Spleen (tissue), 11 donors: ENCODE measurements around the gene RBM20. TPM values are rescaled to one million over a fixed set of nuclear protein-coding genes. Genes with fewer than 3 reads are reported as not detected.
"Not testable (repeated sequence)": the region's sequence is repeated elsewhere in the genome, so short reads cannot be mapped to it uniquely, and the experiment has no call there.

Source experiments
- DNase-seq: peaks from one replicate; pipeline ENCODE4 v3.0.0-alpha.2; 2020
- H3K27ac ChIP-seq, 8 donors: fragments of 200-600 bp; sonication (generic) in 7 of 8; 1 replicate in 4 of 8; 2 replicates in 4 of 8; pipeline versions ENCODE4 v1.5.0 to v1.8.0; 2016 to 2021; ENCODE audit warnings: inconsistent platforms in 4 of 8, mild to moderate bottlenecking in 4 of 8, moderate library complexity in 1 of 8
- H3K27me3 ChIP-seq, 7 donors: fragments of 200-600 bp; sonication (generic) in 6 of 7; replicated peaks in 1 of 7; 1 replicate in 4 of 7; 2 replicates in 3 of 7; pipeline versions ENCODE4 v1.5.0 to v1.8.0; 2016 to 2021; ENCODE audit warnings: inconsistent platforms in 3 of 7, mild to moderate bottlenecking in 1 of 7
- H3K36me3 ChIP-seq, 6 donors: fragments of 200-600 bp; sonication (generic) in 5 of 6; 1 replicate in 4 of 6; 2 replicates in 2 of 6; pipeline versions ENCODE4 v1.5.0 to v1.8.0; 2016 to 2021; ENCODE audit warnings: inconsistent platforms in 2 of 6
- H3K4me1 ChIP-seq, 6 donors: fragments of 200-600 bp; sonication (generic) in 5 of 6; 1 replicate in 3 of 6; 2 replicates in 3 of 6; pipeline versions ENCODE4 v1.5.0 to v1.8.0; 2016 to 2021; ENCODE audit warnings: inconsistent platforms in 3 of 6
- H3K4me3 ChIP-seq, 8 donors: fragments of 200-600 bp; sonication (generic) in 7 of 8; 1 replicate in 4 of 8; 2 replicates in 4 of 8; pipeline versions ENCODE4 v1.5.0 to v1.8.0; 2016 to 2021; ENCODE audit warnings: inconsistent platforms in 4 of 8, mild to moderate bottlenecking in 4 of 8, moderate library complexity in 2 of 8
- H3K9me3 ChIP-seq, 8 donors: fragments of 200-600 bp; sonication (generic) in 7 of 8; 1 replicate in 4 of 8; 2 replicates in 4 of 8; pipeline versions ENCODE4 v1.5.0 to v1.8.0; 2016 to 2021; ENCODE audit warnings: inconsistent platforms in 4 of 8
- POLR2A ChIP-seq, 3 donors: fragments of 450-650 bp; IDR thresholded peaks; one replicate each; pipeline ENCODE4 v1.5.1; 2017; ENCODE audit warnings: antibody characterized with exemption in 3 of 3, mild to moderate bottlenecking in 1 of 3
- POLR2AphosphoS5 ChIP-seq, 3 donors: sonication (generic); formaldehyde crosslinking; IDR thresholded peaks; one replicate each; pipeline ENCODE4 v1.5.1; 2017; ENCODE audit warnings: antibody characterized with exemption in 3 of 3
- WGBS, 5 donors: extraction: QIAGEN DNeasy Blood & Tissue Kit in 3 of 5; methylation state at CpG; one replicate each; pipeline versions ENCODE4 v1.1.5 to v1.1.7; 2013 to 2018; 5-methylcytosine and 5-hydroxymethylcytosine counted together
- intact Hi-C: fragments of 100-400 bp; cut with DNase I; formaldehyde crosslinking; loops from one replicate; pipeline ENCODE4 v1.15.0; 2023; ENCODE audit warnings: low total_unique reads
- polyA plus RNA-seq, 3 donors: library from polyadenylated mRNA; stranded (reverse); fragments of 200-250 nt; gene quantifications; one replicate each; pipeline ENCODE4 v1.2.1, GENCODE V29; 2013
- total RNA-seq, 7 donors: library from RNA; depleted of rRNA in 3 of 7; stranded (reverse); fragments of >200 nt in 3 of 7; fragmentation: NEBNext Ultra II Directional in 4 of 7; extraction: Animal tissue kit (Norgen Biotek cat#: 25700) in 4 of 7; gene quantifications; one replicate each; pipeline versions ENCODE4 v1.1.0 to v1.2.1, GENCODE V29; 2016 to 2021
- TF ChIP-seq, protein P1 (sequence below), 11 experiments: fragments of 200-600 bp in 7 of 11; fragments of 450-650 bp in 4 of 11; sonication (generic) in 4 of 11; IDR thresholded peaks in 8 of 11; conservative IDR thresholded peaks in 3 of 11; 1 replicate in 7 of 11; 2 replicates in 4 of 11; pipeline versions ENCODE4 v1.4.0 to v1.8.0; 2016 to 2021; ENCODE audit warnings: antibody characterized with exemption in 11 of 11, inconsistent platforms in 4 of 11, mild to moderate bottlenecking in 1 of 11
- donor health status: healthy with polysubstance abuse.
- donor health status: DM: no; HTN: no; CAD: no; lungs with moderate emphysema.
- donor health status: DM: no; HTN: no; CAD: no.
- donor health status: Bipolar disorder and iron deficiency.
- donor health status: healthy.
- donor health status: DM: no; HTN: no; CAD: no.
- donor health status: DM: yes; HTN: yes; CAD: no.

The RBM20 gene
- total and polyA plus RNA-seq, 10 donors, result 0.04 to 0.72 (median 0.29) TPM; not detected in 1

GRCh38 chr10:110725801-110726630 lies 81.9 kb downstream of the RBM20 start:
- WGBS, 5 donors, result 60 to 77% (median 70%) methylated on average over 8 to 10 of the region's 10 CpGs
- TF ChIP-seq, protein P1, sequence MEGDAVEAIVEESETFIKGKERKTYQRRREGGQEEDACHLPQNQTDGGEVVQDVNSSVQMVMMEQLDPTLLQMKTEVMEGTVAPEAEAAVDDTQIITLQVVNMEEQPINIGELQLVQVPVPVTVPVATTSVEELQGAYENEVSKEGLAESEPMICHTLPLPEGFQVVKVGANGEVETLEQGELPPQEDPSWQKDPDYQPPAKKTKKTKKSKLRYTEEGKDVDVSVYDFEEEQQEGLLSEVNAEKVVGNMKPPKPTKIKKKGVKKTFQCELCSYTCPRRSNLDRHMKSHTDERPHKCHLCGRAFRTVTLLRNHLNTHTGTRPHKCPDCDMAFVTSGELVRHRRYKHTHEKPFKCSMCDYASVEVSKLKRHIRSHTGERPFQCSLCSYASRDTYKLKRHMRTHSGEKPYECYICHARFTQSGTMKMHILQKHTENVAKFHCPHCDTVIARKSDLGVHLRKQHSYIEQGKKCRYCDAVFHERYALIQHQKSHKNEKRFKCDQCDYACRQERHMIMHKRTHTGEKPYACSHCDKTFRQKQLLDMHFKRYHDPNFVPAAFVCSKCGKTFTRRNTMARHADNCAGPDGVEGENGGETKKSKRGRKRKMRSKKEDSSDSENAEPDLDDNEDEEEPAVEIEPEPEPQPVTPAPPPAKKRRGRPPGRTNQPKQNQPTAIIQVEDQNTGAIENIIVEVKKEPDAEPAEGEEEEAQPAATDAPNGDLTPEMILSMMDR (IDR thresholded peaks at IDR 0.05 in 8 of 11, conservative IDR thresholded peaks at IDR 0.05 in 3 of 11), result no peak
- TF ChIP-seq POLR2A (IDR thresholded peaks at IDR 0.05), result no peak
- TF ChIP-seq POLR2AphosphoS5 (IDR thresholded peaks at IDR 0.05), result no peak
- no peak for DNase-seq
- H3K4me1 ChIP-seq, result peaks cover 9 to 34% (median 18%) of the 10 kb centered on the region in 6 donors
- H3K4me3 ChIP-seq, result no peak overlapping the region
- intact Hi-C loops, result no loop called here
- peaks cover 0 to 9% (median 0%) of the 10 kb centered on the region in 7 donors for H3K27me3 ChIP-seq
- H3K9me3 ChIP-seq, result no peaks in the 10 kb centered on the region
- no peak overlapping the region for H3K27ac ChIP-seq
- H3K36me3 ChIP-seq, result no peaks in the 10 kb centered on the region

- H3K27ac ChIP-seq, DNase-seq, H3K27me3 ChIP-seq, H3K9me3 ChIP-seq, intact Hi-C loops, H3K36me3 ChIP-seq, H3K4me3 ChIP-seq: not testable (repeated sequence)
- H3K4me1 ChIP-seq, result peaks cover 9 to 30% (median 18%) of the 10 kb centered on the region in 6 donors
- WGBS, 5 donors, result 89 to 97% (median 96%) methylated on average over 2 of the region's 2 CpGs
Observed at GRCh38 chr10:110727785-110728184, 83.6 kb downstream of the RBM20 start.

DNA sequence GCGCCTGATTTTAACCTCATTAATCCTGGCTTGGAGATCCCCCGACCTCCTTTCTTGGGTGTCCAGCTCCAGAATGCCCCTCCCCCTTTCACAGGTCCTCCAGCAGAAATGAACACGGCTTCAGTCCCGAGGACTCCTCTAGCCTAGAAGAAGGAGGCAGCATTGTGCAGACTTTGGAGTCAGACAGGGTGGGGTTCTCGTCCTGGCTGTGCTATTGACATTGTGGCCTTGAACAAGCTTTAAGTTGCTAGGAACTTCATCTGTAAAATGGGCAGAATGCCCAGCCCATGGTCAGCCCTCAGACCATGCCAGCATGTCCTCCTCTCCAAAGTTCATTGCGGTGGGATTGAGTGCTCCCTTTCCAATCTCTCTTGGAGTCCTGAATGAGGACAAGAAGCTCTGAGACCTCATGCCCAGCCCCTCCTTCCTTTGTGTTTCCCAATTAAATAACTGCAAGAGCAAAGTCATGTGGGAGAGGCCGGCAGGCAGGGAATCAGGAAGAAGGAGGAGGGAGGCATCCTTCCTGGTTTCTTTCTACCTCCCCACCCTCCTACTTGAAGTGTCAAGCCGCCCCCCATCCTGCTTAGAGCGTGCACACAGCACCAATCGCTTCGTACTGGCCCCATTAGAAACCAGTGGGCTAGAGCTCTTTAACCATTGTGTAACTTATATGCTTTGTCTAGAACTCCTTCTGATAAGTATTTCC lies 86.4 kb downstream of the RBM20 start:
- Histone ChIP-seq H3K36me3 (no peaks in the 10 kb centered on the region), H3K4me1 (peaks cover 0 to 13% (median 0%) of the 10 kb centered on the region in 6 donors), H3K9me3 (no peaks in the 10 kb centered on the region), H3K4me3 (no peak overlapping the region), H3K27ac (no peak overlapping the region), H3K27me3 (peaks cover 0 to 27% (median 0%) of the 10 kb centered on the region in 7 donors)
- DNase-seq, result no peak
- intact Hi-C loops, result no loop called here
- 70 to 75% (median 74%) methylated on average over 11 of the region's 11 CpGs for WGBS, 5 donors
- TF ChIP-seq POLR2A (IDR thresholded peaks at IDR 0.05) (no peak), POLR2AphosphoS5 (IDR thresholded peaks at IDR 0.05) (no peak)
- TF ChIP-seq, protein P1 (IDR thresholded peaks at IDR 0.05 in 8 of 11, conservative IDR thresholded peaks at IDR 0.05 in 3 of 11), result no peak

DNA sequence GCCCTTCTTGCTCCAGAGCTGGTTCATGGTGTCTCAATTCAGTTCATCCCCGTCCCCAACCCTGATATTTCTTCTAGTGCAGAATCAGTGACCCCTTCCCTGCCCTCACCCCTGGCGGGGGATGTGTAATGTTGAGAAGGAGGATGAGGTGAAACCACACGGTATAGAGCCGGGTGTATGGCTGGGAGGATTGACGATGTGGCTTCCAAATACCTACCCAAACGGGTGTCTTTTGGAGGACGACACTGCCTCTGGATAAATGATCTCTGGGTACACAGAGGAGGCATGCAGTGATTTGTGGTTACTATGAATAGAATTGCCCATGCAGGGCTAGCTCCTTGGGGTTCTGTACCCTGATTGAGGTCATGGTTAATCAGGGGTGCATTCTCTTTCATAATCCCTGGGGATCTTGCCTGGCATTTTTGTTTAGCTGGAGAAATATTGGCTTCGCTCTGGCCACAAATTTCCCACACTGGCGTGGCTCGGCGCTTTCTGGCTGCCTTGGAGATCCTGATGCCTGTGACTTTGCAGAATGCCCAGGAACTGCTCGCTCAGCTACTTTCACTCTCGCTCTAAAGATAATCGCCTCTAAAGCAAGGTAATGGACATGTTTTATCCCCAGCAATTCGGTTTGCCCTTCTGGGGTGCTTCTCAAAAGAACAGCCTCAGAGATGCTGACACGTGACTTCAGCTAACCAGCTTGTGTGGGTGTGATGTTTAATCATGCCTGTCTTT lies 89.2 kb downstream of the RBM20 start:
- H3K4me1 ChIP-seq, result peaks cover 0 to 13% (median 0%) of the 10 kb centered on the region in 6 donors
- 60 to 68% (median 64%) methylated on average over 16 of the region's 16 CpGs for WGBS, 5 donors

More for the DNA sequence above, 89.2 kb downstream of the RBM20 start:
- Histone ChIP-seq H3K4me3 (peak overlapping the region in 3 of 8 donors; percentile 7 to 48 (median 16)), H3K27ac (no peak overlapping the region), H3K36me3 (no peaks in the 10 kb centered on the region), H3K9me3 (no peaks in the 10 kb centered on the region), H3K27me3 (peaks cover 0 to 39% (median 0%) of the 10 kb centered on the region in 7 donors)
- DNase-seq, result no peak
- TF ChIP-seq, protein P1 (IDR thresholded peaks at IDR 0.05 in 8 of 11, conservative IDR thresholded peaks at IDR 0.05 in 3 of 11), result no peak
- TF ChIP-seq POLR2A (IDR thresholded peaks at IDR 0.05) (no peak), POLR2AphosphoS5 (IDR thresholded peaks at IDR 0.05) (no peak)
- intact Hi-C loops, result no loop called here
